A549 (cell line): ENCODE results near the gene CC2D1A. TPM values are rescaled to one million over a fixed set of nuclear protein-coding genes. Genes with fewer than 3 reads are reported as not detected.

ENCODE experiments used
- ATAC-seq, 2 experiments: fragments of 200-7000 bp in 1 of 2; fragments of >200 bp in 1 of 2; cut with Nextera tagmentation in 1 of 2; cut with Tn5 transposase in 1 of 2; 3 replicates each; pipeline versions ENCODE4 v1.8.0 to v1.9.1; 2018 to 2020; ENCODE audit warnings: mild to moderate bottlenecking in 1 of 2, moderate library complexity in 1 of 2
- CTCF ChIA-PET: fragments of 300-600 bp; sonication (Branson Sonifier 250); formaldehyde crosslinking; extraction: SDS; loops from one replicate; lab custom pipeline; 2021; ENCODE audit warnings: antibody characterized with exemption, inconsistent platforms; lab: Yijun Ruan, JAX
- POLR2A ChIA-PET: fragments of 350-600 bp; formaldehyde crosslinking; extraction: SDS; loops from one replicate; lab custom pipeline; 2021; ENCODE audit warnings: antibody characterized with exemption, inconsistent platforms; lab: Yijun Ruan, JAX
- DNase-seq, 2 experiments: peaks; one replicate each; pipeline versions ENCODE4 v3.0.0 to v3.0.0-alpha.2; 2011 to 2016; ENCODE audit warnings: low read depth in 1 of 2, low spot score in 1 of 2
- FAIRE-seq: peaks from 2 replicates; lab custom pipeline; 2011; peaks lifted over from hg19 to GRCh38; lab: Jason Lieb, UNC
- H3K27ac ChIP-seq, 2 experiments: fragments of >200 bp; sonication (Bioruptor Twin); formaldehyde crosslinking; 3 replicates each; pipeline ENCODE4 v1.5.1; 2016 to 2017
- H3K4me1 ChIP-seq: fragments of >200 bp; sonication (Bioruptor Twin); formaldehyde crosslinking; 3 replicates; pipeline ENCODE4 v1.6.1; 2016
- H3K4me2 ChIP-seq: fragments of >200 bp; sonication (Bioruptor Twin); formaldehyde crosslinking; 3 replicates; pipeline ENCODE4 v1.6.1; 2016
- H3K4me3 ChIP-seq: fragments of >200 bp; sonication (Bioruptor Twin); formaldehyde crosslinking; 3 replicates; pipeline ENCODE4 v1.5.1; 2016
- H3K9me3 ChIP-seq: fragments of >200 bp; sonication (Bioruptor Twin); formaldehyde crosslinking; 3 replicates; pipeline ENCODE4 v1.6.1; 2016
- CBX2 ChIP-seq: fragments of 200-600 bp; sonication (generic); IDR thresholded peaks from 2 replicates; pipeline ENCODE4 v1.6.1; 2016; ENCODE audit warnings: low read depth, mild to moderate bottlenecking, borderline replicate concordance
- CEBPB ChIP-seq, 2 experiments: fragments of >200 bp in 1 of 2; sonication (Bioruptor Twin) in 1 of 2; formaldehyde crosslinking in 1 of 2; IDR thresholded peaks; 2 replicates each; pipeline ENCODE4 v1.6.1; 2012 to 2016
- CHD2 ChIP-seq: fragments of 150-350 bp; IDR thresholded peaks from 2 replicates; pipeline ENCODE4 v1.6.1; 2014; ENCODE audit warnings: low read length; ENCODE audit not compliant: partially characterized antibody
- CHD4 ChIP-seq: fragments of 200-600 bp; sonication (generic); IDR thresholded peaks from 2 replicates; pipeline ENCODE4 v1.6.1; 2016; ENCODE audit warnings: antibody characterized with exemption, mild to moderate bottlenecking, borderline replicate concordance
- EHF ChIP-seq: fragments of 250-450 bp; sonication (Bioruptor Pico); IDR thresholded peaks from 2 replicates; pipeline ENCODE4 v1.5.0; 2020; ENCODE audit warnings: mild to moderate bottlenecking
- EHMT2 ChIP-seq: fragments of 200-600 bp; sonication (generic); IDR thresholded peaks from 2 replicates; pipeline ENCODE4 v1.6.1; 2016; ENCODE audit warnings: antibody characterized with exemption, low read depth, mild to moderate bottlenecking, moderate library complexity
- EP300 ChIP-seq, 2 experiments: fragments of >200 bp; sonication (Bioruptor Twin); formaldehyde crosslinking; IDR thresholded peaks; 2 replicates in 1 of 2; 3 replicates in 1 of 2; pipeline ENCODE4 v1.6.1; 2016 to 2017
- HDAC2 ChIP-seq: fragments of 200-600 bp; sonication (generic); IDR thresholded peaks from 2 replicates; pipeline ENCODE4 v1.6.1; 2016
- HOXA7 ChIP-seq: fragments of 250-450 bp; sonication (Bioruptor Pico); IDR thresholded peaks from 2 replicates; pipeline ENCODE4 v1.5.0; 2020; ENCODE audit warnings: mild to moderate bottlenecking, moderate library complexity
- HOXB5 ChIP-seq: fragments of 250-450 bp; sonication (Bioruptor Pico); IDR thresholded peaks from 2 replicates; pipeline ENCODE4 v1.5.0; 2020; ENCODE audit warnings: mild to moderate bottlenecking, moderate library complexity
- JUNB ChIP-seq: fragments of >200 bp; sonication (Bioruptor Twin); formaldehyde crosslinking; IDR thresholded peaks from 2 replicates; pipeline ENCODE4 v1.6.1; 2016
- KDM5A ChIP-seq: fragments of 200-600 bp; sonication (generic); IDR thresholded peaks from 2 replicates; pipeline ENCODE4 v1.6.1; 2016; ENCODE audit warnings: antibody characterized with exemption, mild to moderate bottlenecking
- NFE2L2 ChIP-seq: fragments of 150-350 bp; conservative IDR thresholded peaks from 2 replicates; pipeline ENCODE4 v1.6.1; 2014; ENCODE audit warnings: low read length
- PHF8 ChIP-seq: fragments of 200-600 bp; sonication (generic); IDR thresholded peaks from 2 replicates; pipeline ENCODE4 v1.6.1; 2016; ENCODE audit warnings: low read depth, mild to moderate bottlenecking, antibody characterized with exemption, moderate library complexity, borderline replicate concordance
- POLR2AphosphoS2 ChIP-seq: conservative IDR thresholded peaks from 2 replicates; pipeline ENCODE4 v1.6.1; 2012; ENCODE audit warnings: low read length, improper control_type of control experiment, inconsistent platforms
- RARB ChIP-seq: fragments of 250-450 bp; sonication (Bioruptor Pico); IDR thresholded peaks from 2 replicates; pipeline ENCODE4 v1.8.0; 2021; ENCODE audit warnings: mild to moderate bottlenecking, moderate library complexity
- RCOR1 ChIP-seq: fragments of 150-350 bp; IDR thresholded peaks from 2 replicates; pipeline ENCODE4 v1.6.1; 2014; ENCODE audit warnings: antibody characterized with exemption, low read length, low read depth
- SMC3 ChIP-seq: fragments of >200 bp; sonication (Bioruptor Twin); formaldehyde crosslinking; IDR thresholded peaks from 3 replicates; pipeline ENCODE4 v1.6.1; 2018; ENCODE audit warnings: inconsistent platforms
- ZSCAN20 ChIP-seq: fragments of 250-450 bp; sonication (Bioruptor Pico); IDR thresholded peaks from 2 replicates; pipeline ENCODE4 v1.8.0; 2022; ENCODE audit warnings: mild to moderate bottlenecking, moderate library complexity
- WGBS: methylation state at CpG from one replicate; pipeline ENCODE4 v1.1.6; 2017; ENCODE audit errors: missing lambda C conversion rate; 5-methylcytosine and 5-hydroxymethylcytosine counted together
- polyA plus RNA-seq, 4 experiments: library from polyadenylated mRNA; depleted of rRNA in 3 of 4; stranded (reverse); fragments of >200 nt; fragmentation: RNase III in 1 of 4; extraction: RNeasy Plus Mini Kit Qiagen cat#74134 plus additional on column Dnase treatment in 1 of 4; gene quantifications; 2 replicates in 3 of 4; 3 replicates in 1 of 4; pipeline ENCODE4 v1.2.3, GENCODE V29; 2011 to 2017
- TF ChIP-seq, protein P1 (sequence below): fragments of >200 bp; sonication (Bioruptor Twin); formaldehyde crosslinking; IDR thresholded peaks from 3 replicates; pipeline ENCODE4 v1.6.1; 2016
- TF ChIP-seq, protein P2 (sequence below): IDR thresholded peaks from 2 replicates; pipeline ENCODE4 v1.6.1; 2012
- TF ChIP-seq, protein P3 (sequence below): fragments of 150-350 bp; IDR thresholded peaks from 2 replicates; pipeline ENCODE4 v1.6.1; 2014; ENCODE audit warnings: low read depth, mild to moderate bottlenecking, low read length

The CC2D1A gene
- polyA plus RNA-seq, 2 of the 4 experiments (the other 2 are of a cell fraction): 4.8 to 13.9 TPM

DNA sequence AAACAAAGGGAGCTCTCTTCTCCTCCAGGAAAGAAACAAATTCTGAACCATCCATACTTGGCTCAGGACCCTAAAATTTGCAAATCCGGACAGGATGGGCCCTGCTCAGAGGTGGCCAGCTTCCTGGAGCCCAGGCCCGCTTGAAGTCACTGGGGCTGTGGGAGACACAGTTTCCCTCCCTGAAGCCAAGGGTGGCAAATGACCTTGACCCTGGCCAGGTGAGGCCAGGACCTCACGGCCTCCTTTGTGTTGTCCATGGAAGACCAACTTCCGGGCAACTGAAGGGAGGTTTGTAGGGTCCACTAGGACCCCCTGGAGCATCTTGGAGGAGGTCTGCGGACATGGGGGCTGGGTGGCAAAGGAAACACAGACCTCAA, 23.6 kb upstream of the CC2D1A start:
- POLR2A ChIA-PET: interaction anchor here (2.2 kb wide), 1 partner anchor 190 kb away, joined by 5 read pairs; the partner anchor contains the start of gene MISP3
- Histone ChIP-seq H3K9me3 (no peaks in the 10 kb centered on the region), H3K4me3 (no peak overlapping the region), H3K27ac (peak overlapping the region in 1 of 2 experiments; percentile 96; a peak in 2 of 6 replicates), H3K4me1 (peaks cover 13% of the 10 kb centered on the region), H3K4me2 (no peak overlapping the region)
- no peak for FAIRE-seq
- DNase-seq: no peak
- WGBS: 96% methylated on average over 4 of the region's 5 CpGs
- ATAC-seq: no peak
- TF ChIP-seq CBX2 (no peak), HOXB5 (no peak), KDM5A (no peak), POLR2AphosphoS2 (no peak), NFE2L2 (no peak), CHD4 (no peak)
- TF ChIP-seq, protein P1, sequence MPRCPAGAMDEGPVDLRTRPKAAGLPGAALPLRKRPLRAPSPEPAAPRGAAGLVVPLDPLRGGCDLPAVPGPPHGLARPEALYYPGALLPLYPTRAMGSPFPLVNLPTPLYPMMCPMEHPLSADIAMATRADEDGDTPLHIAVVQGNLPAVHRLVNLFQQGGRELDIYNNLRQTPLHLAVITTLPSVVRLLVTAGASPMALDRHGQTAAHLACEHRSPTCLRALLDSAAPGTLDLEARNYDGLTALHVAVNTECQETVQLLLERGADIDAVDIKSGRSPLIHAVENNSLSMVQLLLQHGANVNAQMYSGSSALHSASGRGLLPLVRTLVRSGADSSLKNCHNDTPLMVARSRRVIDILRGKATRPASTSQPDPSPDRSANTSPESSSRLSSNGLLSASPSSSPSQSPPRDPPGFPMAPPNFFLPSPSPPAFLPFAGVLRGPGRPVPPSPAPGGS: no peak
- CTCF ChIA-PET: interaction anchor here (0.9 to 3.6 kb wide), 8 partner anchors 20 to 254 kb away, joined by 3 to 30 read pairs (median 5); partner anchors contain the start of genes ASF1B, IL27RA and MISP3

DNA sequence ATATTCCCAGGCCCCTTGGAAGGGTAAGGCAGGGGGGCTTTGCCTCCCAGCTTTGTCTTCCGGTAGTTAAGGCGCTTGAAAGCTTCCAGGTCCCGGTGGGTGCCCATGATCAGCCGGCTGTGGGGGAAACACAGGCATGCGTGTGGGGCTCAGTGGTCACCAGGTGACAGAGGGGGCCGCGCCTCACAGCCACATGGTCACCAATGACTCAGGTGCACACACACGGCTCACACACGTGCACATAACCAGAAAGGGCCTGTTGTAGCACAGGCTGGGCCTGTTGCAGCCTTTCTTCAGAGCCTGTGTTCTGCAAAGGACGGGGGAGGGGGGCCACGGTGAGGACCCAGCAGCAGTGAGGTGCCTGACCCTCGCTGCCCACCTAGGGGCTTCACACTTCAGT, 23.2 kb upstream of the CC2D1A start:
- POLR2A ChIA-PET: interaction anchor here (2.2 kb wide), 1 partner anchor 189 kb away, joined by 5 read pairs; the partner anchor contains the start of gene MISP3
- Histone ChIP-seq H3K27ac (no peak overlapping the region; a peak in 1 of 6 replicates), H3K9me3 (no peaks in the 10 kb centered on the region), H3K4me3 (no peak overlapping the region), H3K4me1 (peaks cover 13% of the 10 kb centered on the region), H3K4me2 (no peak overlapping the region)
- CTCF ChIA-PET: interaction anchor here (0.9 to 3.6 kb wide), 7 partner anchors 20 to 232 kb away, joined by 3 to 30 read pairs (median 5); partner anchors contain the start of genes IL27RA and MISP3
- no peak for ATAC-seq
- TF ChIP-seq NFE2L2: no peak
- TF ChIP-seq, protein P2, sequence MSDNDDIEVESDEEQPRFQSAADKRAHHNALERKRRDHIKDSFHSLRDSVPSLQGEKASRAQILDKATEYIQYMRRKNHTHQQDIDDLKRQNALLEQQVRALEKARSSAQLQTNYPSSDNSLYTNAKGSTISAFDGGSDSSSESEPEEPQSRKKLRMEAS: no peak
- TF ChIP-seq, protein P3, sequence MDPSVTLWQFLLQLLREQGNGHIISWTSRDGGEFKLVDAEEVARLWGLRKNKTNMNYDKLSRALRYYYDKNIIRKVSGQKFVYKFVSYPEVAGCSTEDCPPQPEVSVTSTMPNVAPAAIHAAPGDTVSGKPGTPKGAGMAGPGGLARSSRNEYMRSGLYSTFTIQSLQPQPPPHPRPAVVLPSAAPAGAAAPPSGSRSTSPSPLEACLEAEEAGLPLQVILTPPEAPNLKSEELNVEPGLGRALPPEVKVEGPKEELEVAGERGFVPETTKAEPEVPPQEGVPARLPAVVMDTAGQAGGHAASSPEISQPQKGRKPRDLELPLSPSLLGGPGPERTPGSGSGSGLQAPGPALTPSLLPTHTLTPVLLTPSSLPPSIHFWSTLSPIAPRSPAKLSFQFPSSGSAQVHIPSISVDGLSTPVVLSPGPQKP: no peak
- no peak for TF ChIP-seq KDM5A
- no peak for TF ChIP-seq RCOR1
- no peak for TF ChIP-seq CHD2
- TF ChIP-seq HDAC2: no peak
- no peak for FAIRE-seq
- 87% methylated on average over 7 of the region's 12 CpGs for WGBS
- no peak for DNase-seq

DNA sequence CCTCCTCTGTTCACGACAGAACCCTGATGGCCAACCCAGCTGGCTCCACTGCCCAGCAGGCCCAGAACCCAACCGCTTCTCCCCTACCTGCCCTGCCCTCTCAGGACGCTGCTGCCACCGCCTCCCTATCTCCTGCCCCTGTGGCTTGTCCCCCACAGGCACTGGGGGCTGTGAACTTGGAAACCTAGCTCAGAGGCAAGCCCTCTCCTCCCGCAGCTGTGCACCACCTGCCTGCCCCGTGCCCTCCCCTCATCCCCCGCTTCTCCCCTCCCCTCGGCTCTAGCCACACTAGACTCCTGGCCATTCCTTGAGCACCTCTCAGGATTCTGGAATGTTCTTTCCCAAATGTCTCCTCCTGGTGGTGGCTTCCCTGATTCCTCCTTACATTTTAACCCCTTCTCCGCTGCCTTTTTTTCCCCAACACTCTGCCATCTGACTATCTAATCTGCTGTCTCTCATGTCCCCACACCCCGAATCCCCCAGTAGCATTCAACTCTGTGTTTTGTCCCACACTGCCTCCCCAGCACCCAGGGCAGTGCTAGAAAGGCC, 22.4 kb upstream of the CC2D1A start:
- FAIRE-seq: no peak
- ATAC-seq: no peak
- WGBS: 88% methylated on average over 8 of the region's 10 CpGs
- DNase-seq: no peak
- Histone ChIP-seq H3K4me1 (peaks cover 13% of the 10 kb centered on the region), H3K27ac (peak overlapping the region in 1 of 2 experiments; percentile 48; a peak in 1 of 6 replicates), H3K4me2 (no peak overlapping the region), H3K9me3 (no peaks in the 10 kb centered on the region), H3K4me3 (no peak overlapping the region)
- TF ChIP-seq ZSCAN20: no peak
- TF ChIP-seq RARB (CRISPR knock-in tag): no peak
- POLR2A ChIA-PET: interaction anchor here (2.2 kb wide), 1 partner anchor 189 kb away, joined by 5 read pairs; the partner anchor contains the start of gene MISP3
- CTCF ChIA-PET: interaction anchor here (0.6 to 3.6 kb wide), 7 partner anchors 19 to 231 kb away, joined by 3 to 30 read pairs (median 4); partner anchors contain the start of gene MISP3

DNA sequence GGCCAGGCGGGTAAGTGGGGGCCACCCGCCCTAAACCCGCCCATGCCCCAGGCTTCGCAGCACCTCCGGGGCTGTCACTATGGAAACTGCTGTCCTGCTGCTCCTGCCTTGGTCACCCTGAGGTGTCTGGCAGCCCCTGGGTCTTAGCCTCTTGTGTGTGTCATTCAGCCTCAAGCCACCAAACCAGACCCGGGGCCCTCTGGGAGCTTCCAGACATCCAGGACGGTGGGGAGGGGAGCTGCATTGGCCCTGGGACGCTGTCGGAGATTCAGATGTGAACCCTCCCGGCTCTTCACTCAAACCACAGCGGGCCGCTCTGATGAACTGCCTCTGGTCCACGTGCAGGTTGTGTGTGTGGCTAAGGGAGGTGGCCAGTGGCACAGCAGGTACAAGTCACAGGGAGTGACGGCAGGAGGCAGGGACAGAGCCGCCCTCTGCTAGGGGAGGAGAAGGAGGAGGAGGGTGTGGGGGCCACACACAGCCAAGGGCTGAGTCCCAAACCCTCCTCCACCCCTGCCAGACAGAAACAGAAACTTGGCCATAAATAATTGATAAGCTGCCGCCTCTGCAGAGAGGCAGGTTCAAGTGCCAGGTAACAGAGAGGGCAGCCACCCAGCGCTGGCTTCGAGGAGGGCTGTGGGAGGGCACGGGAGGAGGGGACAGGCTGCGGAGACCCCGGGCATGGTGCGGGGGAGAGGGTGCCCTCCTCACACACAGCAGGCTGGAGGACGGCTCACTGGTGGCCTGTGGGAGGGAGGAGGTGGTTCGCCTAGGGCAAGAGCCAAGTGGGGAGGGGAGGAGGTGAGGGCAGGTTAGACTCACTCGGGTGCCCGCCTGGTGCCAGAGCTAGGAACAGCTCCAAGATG, 21.0 kb upstream of the CC2D1A start:
- ATAC-seq (no peak), DNase-seq (no peak), FAIRE-seq (no peak)
- CTCF ChIA-PET: interaction anchor here (0.5 to 2.1 kb wide), 4 partner anchors 151 to 193 kb away, joined by 3 to 6 read pairs (median 4); no protein-coding TSS in a partner anchor
- no peak overlapping the region for H3K4me3 ChIP-seq
- H3K27ac ChIP-seq: no peak overlapping the region
- no peaks in the 10 kb centered on the region for H3K9me3 ChIP-seq
- WGBS: 80% methylated on average over 13 of the region's 26 CpGs
- no peak overlapping the region for H3K4me2 ChIP-seq
- peaks cover 13% of the 10 kb centered on the region for H3K4me1 ChIP-seq
- TF ChIP-seq HOXA7 (no peak), PHF8 (no peak), CEBPB (IDR thresholded peaks at IDR 0.05) (no peak), SMC3 (no peak), EHF (no peak), KDM5A (no peak), EP300 (IDR thresholded peaks at IDR 0.05) (no peak), ZSCAN20 (no peak), EHMT2 (no peak), JUNB (no peak)
- POLR2A ChIA-PET: no interaction called here
